HG02798 (cell line): ENCODE results near the gene GRID1.

ENCODE experiments used
- ATAC-seq: cut with Tn5 transposase; IDR thresholded peaks from one replicate; pipeline ENCODE4 v1.9.1; 2021; ENCODE audit warnings: mild to moderate bottlenecking; ENCODE audit not compliant: unreplicated experiment, poor library complexity

GRID1 gene

DNA sequence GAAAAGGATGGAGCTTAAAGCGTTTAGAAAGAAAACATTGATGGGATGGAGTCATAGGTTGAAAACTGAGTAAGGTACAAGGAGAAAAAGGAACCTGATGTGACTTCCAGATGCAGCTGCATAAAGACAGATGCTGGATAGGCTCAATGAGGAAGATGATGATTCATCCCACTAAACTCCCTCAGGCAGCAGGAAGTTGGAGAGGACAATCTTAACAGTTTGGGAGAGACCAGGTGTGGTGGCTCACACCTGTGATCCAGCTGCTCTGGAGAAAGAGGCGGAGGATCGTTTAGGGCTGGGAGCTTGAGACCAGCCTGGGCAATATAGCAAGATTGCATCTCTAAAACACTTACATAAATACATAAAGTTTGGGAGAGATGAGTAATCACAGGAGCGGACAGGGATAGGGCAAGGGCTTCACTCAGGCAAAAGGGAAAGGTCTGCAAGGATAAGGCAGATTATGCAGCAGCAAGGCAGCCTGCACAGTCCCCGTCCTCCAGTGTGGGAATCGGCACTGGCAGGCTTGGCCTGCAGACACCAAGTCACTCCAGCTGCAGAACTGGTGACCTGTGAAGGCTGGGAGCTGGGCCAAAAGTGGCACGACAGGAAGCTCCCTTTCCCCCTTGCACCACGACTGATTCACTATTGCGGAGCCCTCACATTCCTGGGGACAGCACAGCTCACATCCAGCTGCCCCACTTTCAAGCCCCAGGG, 438.5 kb downstream of the GRID1 start:
- no peak for ATAC-seq

DNA sequence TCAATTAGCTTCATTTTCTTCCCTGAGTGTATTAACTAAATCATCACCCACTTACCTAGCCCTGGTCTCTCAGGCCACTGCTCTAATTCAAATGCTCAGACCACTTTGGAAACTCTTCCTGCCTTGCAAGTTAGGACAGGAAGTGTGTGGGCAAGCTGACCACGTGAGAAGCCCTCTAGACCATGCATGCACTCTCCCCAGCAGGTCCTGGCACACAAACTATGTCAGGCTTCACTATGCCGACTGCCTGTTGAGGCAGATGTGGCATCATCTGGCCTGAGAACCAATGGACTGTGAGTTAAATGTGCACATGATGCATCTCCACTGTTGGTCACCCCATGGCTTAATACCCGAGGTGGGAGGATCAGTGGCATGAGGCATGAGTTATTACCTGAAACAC, 439.6 kb downstream of the GRID1 start:
- ATAC-seq, result peak; percentile 64

DNA sequence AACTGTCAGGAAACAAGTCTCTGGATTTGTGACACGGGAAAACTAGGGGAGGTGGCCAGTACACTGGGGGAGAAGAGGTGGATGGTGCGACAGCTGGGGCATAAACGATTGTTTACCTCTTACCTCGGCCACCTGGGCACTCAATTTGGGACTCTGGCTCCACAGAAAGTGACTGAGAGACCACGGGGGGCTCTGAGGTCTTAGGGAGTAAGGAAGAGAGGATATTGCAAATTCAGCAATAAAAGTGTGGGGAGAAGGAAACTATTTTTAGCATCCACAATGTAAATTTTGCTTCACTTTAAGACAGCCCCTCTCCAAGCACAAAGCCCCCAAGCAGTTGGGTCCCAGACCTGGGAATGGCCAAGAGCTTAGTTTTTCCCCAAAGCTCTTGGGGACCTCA, 440.5 kb downstream of the GRID1 start:
- ATAC-seq, result no peak

DNA sequence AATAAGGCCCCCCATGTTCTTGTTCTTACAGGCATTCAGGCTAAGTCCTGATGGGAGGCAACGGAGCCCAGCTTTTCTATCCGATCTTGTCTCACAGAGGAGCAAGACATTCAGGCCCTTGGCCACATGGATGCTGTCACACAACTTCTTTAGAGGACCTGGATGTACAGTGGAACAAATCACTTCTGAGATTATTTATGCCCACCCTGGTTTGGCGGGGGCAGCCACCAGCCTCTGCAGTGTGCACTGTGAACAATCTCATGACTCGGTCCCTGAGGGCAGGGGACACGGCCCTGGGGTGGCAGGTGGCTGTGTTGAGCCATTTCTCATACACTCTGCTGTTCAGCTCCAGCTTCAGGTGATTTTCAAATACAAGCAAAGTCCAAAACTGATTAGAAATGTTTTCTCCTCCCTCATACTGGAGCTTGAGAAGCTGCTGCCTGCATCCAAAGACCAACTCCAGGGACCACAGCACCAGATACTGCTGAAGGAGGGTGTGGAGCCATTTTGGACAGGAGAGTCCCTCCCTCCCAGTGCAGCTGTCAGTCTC, 441.3 kb downstream of the GRID1 start:
- ATAC-seq, result no peak

DNA sequence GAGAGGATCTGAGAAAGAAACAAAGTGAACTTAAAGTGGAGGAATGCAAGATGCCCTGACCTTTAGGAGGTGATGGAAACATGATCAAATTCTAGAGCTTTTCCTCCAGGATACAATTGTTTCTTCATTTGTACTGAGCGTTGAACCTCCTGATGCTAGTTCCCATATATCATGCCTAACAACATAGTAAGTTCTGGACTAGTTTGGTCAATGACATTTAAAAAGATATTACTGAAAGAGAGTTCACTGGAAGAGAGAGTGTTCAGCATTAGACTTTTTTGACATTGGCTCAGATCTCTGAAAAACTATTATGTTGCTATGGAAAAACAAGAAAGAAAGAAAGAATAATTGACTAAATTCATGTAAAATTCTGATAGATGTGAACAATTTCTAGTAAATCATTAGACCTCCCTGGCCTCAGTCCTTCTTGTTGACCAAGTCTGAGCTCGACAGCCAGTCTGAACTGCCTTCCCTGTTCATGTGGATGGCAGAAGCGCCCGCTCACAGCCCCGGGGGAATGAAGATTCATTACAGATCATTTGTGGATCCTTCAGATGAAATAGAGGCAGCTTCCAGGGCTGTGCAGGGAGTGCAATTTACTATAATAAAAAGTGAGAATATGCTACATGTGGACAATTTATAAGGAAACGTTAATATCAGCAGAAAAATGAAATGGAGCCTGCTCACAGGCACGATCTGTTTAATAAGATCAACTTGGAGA, 442.1 kb downstream of the GRID1 start:
- no peak for ATAC-seq

DNA sequence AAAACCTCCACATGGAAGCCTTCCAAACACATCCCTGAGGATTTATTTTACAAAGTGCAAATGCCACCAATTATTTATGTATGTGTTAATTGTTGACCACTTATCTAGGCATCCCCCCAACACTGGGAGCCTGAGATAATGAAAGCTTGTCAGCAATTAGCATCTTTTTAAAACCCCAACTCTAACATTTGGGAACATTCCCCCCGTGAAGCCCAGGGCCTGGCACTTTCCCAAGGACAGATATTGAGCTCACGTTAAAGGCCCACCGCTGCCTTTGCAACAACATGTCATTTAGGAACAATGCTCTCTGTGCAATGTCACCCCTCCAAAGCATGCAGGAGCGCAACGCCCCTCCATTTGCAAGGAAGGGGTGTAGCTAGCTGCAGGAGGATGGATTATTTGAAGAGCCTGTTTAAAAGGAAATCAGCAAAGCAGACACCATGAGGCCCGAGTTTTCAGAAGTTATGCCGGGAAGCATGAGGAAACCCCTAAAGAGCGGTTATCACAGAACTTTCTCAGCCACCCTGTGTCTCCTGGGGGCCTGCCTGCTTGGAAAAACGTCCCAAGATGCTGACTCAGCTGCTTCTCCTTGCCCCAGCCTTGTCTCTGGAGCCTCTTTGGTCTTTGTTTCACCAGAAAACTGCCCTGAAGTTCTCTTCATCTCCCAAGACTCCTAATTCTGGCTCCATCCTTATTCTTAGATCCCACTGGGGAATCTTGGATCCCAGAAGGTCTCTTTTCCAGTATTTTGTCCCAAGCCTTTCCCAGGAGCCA, 444.1 kb downstream of the GRID1 start:
- ATAC-seq, result no peak

DNA sequence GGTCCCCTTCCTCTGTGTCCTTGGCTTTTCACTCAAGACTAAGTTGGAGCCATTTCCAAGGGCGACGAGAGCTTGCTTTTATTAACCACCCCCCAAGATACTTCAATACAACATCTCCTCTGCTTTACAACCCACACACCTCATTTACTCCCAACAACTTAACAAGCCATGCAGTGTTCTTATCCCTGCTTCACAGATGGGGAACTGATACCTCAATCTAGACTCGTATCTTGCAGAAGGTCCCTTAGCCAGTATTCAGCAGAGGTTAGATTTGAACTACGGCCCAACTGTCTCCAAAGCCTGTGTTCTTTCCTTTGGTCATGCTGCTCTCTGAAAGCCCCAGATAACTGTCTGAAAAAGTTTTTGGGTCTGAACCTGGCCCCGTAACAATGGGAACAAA, 444.8 kb downstream of the GRID1 start:
- no peak for ATAC-seq

DNA sequence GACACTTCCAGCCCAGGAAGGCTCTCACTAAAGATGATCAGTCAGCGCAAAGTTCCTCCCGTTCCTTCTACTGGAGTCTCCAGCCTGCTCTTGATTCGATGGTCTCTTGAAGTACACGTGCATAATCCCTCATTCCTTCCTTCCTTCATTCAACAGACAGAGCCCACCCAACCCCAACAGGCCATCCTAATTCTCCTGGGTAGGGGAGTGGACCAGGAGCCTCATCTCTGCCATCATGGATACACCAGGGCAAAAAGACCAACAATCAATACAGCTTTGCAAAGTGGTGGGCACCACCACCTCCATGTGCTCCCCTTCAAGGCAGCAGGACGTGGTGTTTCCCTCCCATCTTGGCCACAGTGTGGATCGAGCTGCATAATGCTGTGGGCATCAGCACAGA, 446.3 kb downstream of the GRID1 start:
- ATAC-seq, result no peak

DNA sequence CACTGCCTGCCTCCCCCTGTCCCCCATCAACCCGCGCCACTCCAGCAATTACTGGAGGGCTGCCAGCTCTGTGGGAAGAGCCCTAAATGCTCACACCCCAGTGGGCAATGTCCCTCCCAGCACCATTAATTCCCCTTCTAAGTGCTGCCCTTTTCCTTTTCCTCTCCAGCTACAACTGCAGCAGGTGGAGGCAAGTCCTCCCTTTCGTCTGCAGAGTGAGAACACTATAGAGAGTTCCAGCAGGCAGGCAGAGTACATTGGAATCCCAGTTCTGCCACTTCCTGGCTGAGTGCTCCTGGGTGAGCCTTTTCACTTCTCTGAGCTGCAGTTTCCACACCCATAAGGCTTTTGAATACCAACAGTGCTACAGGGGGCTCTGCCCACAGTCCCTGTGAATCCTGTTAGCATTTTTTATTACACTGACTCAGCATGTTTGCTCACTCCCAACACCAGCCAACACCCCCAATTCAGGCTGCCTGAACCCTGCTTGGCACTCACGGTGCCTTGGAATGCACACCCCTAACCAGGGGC, 447.0 kb downstream of the GRID1 start:
- ATAC-seq, result no peak

DNA sequence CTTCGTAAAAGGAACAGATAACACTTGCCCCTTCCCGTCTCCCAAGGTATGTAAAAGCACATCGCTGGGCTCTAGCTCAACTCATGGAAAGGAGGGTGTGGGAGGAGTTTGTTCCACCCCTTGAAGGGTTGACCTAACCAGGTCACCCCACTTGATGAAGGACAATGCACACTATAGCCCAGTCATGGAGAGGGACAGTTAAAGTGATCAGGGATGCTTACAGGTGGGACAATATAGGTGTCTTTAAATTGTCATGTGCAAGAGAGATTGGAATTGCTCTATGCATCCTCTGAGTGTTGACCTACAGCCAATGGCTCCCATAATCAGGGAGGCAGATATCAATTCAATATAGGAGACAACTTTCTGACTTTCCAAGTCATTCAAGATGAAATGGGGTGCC, 448.2 kb downstream of the GRID1 start:
- no peak for ATAC-seq

DNA sequence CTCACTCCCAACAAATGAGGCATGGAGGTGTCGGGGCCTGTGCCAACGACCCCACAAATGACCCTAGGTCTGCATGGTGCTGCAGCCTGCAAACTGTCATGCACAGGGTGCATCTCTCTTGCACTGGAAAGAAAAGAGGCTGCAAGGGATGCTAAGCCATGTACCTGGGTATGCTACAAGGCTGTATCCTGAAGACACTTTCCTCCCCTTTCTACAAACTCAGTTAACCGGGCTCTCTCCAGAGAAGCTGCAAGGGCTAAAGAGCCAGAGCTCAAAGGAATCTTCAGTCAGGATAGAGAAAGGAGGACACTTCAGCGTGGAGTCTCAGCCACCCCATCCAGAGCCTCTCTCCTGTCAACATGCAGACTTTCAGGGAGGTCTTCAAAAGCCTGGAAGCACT, 449.0 kb downstream of the GRID1 start:
- ATAC-seq, result no peak

DNA sequence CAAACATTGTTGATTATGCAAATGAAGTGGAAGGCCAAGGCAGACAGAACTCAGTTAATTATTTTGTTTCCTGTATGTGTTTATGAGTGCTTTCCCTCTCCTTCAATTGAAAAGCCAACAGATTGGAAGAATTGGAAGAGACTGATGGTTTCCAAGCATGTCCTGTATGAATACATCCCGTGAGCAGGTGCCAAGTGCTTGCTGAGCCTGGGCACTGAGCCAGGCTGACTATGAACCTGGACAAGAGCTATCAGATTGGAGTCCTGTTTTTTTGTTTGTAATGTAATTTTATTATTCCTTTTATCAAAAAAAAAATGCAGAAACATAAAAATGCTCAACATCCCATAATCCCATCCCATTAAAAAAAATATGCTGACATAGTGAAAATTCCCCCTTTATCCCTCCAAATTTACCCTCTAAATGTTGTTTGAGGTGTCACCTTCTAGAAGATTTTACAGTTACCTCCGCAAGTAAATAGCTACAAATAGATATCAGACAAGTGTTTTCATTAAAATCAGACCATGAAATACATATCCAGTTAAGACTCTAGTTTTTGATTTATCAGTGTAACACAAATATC, 449.5 kb downstream of the GRID1 start:
- ATAC-seq, result no peak

DNA sequence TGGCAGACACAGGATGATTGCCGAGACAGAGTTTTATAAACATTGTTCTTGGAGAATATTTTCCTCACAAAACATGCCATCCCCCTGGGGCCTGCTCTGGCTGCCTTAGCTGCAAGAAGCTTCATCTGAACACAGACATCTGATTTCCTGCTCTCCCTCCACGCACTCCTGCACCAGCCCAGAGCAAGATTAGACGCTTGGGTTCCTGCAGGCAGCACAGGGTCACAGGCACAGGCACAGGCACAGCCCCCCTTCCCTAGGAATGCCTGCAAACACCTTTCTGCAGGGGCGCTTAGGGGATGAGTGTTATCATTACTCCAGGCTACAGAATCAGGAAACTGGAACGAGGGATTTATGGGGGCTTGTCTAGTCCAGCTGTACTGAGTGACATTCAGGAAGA, 450.3 kb downstream of the GRID1 start:
- ATAC-seq, result no peak

DNA sequence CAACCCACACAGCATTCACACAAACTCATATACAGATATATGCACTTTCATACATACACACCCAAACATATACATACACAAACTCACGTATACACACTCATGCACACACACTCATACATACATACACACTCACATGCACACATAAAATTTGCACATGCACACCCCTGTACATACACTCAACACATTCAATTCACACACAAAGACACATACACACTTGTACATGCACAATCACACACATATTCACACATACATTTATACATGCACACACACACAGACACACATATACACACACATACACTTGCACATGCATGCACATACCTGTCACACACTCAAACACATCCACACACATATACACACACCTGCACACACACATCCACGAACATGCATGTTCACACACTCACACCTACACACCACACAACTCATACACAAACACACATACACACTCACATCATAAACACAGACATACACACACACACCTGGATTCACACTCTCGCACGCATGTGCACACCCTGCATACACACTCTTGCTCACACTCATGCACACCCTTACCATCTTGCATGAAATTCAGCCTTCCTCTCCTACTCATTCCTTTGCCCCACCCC, 451.2 kb downstream of the GRID1 start:
- ATAC-seq, result no peak

DNA sequence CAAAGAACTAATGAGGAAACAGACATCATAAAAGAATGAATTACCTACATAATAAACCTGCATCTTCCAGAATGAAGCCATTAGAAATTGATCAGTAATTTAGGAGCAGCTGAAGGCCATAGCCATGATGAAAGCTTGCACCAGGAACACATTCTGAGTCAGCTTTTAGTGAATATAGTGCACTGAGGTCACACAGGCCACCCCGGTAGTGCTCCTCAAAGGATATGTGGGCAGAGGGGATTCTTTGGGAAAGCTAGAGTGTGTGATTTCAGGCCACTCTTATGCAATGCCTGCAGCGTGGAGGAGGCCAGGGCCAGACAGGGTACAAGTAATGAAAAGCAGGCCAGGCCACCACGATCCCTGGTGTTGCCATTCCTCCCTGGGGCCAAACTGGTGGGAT, 451.9 kb downstream of the GRID1 start:
- no peak for ATAC-seq

DNA sequence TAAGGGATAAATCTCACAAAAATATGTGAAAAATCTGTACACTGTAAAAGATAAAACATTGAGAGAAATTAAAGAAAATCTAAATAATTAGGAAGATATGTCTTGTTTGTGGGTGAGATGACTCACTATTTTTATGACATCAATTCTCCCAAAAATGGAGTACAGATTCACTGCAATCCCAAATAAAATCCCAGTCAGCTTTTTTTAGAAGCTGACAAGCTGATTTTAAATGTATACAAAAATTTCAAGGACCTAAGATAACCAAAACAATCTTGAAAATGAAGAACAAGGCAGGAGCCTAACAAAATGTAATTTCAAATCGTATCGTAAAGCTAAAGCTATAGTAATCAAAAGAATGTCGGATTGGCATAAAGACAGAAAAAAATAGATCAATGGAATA, 458.1 kb downstream of the GRID1 start:
- ATAC-seq, result no peak

DNA sequence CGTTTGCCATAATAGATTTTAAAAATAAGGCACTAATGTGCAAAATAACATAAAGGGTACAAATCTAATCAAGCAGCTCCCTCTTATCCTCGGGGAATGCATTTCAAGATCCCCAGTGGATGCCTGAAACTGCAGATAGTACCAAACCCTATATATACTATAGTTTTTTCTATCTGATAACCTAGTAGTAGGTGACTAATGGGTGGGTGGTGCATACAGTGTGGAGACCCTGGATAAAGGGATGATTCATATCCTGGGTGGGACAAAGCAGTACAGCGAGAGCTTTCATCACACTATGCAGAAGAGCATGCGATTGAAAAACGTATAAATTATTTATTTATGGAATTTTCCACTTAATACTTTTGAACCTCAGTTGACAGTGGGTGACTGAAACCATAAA, 464.5 kb downstream of the GRID1 start:
- no peak for ATAC-seq

DNA sequence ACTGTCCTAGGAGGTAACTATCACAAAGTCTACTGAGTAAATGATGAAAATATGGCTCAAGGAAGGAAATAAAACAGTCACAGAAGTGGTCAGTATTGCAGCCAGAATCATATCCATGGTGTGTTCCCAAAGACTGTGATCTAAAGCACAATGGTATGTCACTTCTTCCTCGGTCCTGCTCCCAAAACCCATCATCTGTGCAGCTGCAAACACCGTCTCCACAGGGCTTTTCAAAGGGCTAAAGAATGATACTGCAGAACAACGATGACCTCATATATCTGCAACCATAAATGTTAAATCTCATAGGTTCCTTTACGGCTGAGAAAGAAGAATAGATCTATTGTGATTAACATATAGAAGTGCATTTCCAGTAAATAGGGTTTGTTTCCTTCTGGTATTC, 465.0 kb downstream of the GRID1 start:
- ATAC-seq, result no peak

DNA sequence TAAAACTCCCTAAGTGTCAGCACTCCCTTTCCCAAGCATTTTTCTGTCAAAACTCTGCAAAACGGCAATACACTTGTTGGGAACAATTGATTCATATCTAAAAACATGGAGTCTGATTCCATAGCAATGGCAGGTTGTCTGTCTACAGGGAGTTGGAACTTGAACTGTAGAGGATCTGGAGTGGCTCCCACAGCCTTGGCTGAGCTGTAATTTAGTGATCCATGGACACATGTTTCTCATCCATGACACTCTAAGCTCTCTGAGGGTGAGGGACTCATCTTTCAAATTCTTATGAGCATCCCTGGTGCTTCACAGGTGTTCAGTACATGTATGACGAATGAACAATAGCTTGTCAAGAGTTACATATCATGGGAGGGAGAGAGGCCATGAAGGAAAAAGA, 466.1 kb downstream of the GRID1 start:
- ATAC-seq, result no peak

DNA sequence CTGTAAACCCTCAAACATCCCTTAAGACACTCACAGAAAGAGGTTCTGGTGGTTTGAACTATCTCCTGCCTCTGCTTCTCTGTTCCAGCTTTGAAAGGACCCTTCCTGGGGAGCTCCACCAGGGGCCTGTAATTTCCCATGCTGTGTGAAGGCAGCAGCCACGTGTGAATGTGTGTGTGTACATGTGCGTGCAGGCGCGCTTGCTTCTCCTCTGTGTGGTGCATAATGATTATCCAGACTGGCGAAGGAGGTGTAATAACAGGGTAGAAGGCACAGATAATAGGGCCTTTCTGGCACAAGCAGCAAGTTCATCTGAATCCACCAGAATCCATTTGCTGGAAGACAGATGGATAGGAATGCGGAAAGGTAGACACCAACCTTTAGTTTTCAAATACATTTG, 466.5 kb downstream of the GRID1 start:
- ATAC-seq, result no peak
